Stimulated activated CD4-positive, alpha-beta T cell treated with anti-CD3 and anti-CD28 coated beads, Interleukin-2, amount 100 ng/mL, for 4 hours (primary cell): ENCODE data around the gene RRM1.

Source experiments
- DNase-seq: peaks from one replicate; pipeline ENCODE4 v3.0.0-alpha.2; 2020; ENCODE audit warnings: low read depth

RRM1 gene

GRCh38 chr11:4187055-4187988 lies 92.7 kb downstream of the RRM1 start:
- peak; percentile 71 for DNase-seq
